ENCODE results near the gene PRKCQ.

Gene PRKCQ

DNA sequence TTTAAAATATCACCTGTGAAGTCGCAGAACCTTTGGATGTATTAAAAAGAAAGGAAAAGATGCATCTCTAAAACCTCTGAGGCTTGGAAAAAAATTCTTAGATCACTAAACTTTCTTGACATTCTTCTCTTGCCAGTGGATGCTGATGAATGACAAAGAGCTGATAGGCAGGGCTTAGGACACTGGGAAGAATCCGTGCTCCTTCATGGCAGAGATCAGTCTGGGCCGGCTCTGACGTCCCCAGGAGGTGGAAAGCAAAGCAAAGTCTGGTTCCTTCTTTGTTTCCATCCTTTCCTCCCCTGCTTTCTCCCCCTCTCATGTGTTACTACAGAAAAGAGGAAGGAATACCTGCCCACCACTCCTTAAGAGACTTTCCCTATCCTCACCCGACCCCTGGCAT, 161.9 kb downstream of the PRKCQ start:
- TF ChIP-seq, protein P1, sequence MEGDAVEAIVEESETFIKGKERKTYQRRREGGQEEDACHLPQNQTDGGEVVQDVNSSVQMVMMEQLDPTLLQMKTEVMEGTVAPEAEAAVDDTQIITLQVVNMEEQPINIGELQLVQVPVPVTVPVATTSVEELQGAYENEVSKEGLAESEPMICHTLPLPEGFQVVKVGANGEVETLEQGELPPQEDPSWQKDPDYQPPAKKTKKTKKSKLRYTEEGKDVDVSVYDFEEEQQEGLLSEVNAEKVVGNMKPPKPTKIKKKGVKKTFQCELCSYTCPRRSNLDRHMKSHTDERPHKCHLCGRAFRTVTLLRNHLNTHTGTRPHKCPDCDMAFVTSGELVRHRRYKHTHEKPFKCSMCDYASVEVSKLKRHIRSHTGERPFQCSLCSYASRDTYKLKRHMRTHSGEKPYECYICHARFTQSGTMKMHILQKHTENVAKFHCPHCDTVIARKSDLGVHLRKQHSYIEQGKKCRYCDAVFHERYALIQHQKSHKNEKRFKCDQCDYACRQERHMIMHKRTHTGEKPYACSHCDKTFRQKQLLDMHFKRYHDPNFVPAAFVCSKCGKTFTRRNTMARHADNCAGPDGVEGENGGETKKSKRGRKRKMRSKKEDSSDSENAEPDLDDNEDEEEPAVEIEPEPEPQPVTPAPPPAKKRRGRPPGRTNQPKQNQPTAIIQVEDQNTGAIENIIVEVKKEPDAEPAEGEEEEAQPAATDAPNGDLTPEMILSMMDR (conservative IDR thresholded peaks at IDR 0.05; ENCODE audit: low read depth, low read length), result no peak
- no peak for DNase-seq (ENCODE audit: low read depth)
- H3K4me3 ChIP-seq (ENCODE audit: low read length), result no peak overlapping the region

DNA sequence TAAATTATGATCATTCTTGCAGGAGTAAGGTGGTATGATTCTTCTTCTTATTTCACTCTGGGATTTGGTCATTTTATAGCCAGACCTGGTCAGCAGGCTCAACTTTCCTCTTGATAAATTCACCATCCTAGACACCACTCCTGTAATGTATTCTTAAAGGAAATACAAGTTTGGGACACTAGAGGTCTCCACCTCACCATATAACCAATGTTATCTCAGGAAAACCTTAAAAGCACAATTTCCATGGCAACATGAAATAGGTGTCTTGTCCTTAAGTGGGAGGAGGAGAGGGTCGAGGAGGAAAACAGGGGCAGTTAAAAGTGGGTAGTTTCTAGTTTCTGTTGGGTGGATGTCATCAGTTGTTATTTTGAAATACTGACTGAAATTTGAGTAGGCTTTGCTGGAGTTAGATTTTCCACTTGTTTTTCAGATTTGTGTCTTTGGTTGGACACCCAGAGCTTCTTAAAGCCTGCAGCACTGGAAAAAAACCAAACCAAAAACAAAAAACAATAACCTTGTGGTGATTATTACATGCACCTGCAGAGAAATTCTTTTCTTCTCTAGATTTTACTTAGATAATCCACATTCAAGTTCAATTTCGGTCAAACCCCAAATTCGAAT, 163.1 kb downstream of the PRKCQ start:
- TF ChIP-seq, protein P1 (conservative IDR thresholded peaks at IDR 0.05; ENCODE audit: low read depth, low read length), result peak; percentile 63
- no peak overlapping the region for H3K4me3 ChIP-seq (ENCODE audit: low read length)
- no peak for DNase-seq (ENCODE audit: low read depth)

DNA sequence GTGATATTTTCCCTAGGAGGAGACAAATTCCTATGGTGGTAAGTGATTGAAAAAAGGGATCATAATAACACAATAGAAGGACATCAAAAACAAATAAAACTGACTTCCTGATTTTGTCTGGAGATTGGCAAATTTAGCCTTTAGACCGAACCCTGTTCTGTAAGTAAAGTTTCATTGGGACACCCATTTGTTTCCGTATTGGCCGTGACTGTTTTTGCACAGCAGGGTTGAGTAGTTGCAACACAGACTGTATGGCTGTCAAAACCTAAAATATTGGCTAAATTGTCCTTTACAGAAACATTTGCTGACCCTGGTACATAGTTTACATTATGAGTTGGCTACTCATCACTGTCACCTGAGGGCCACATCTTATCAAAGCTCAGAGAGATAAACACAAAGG, 168.6 kb downstream of the PRKCQ start:
- DNase-seq (ENCODE audit: low read depth), result no peak
- TF ChIP-seq, protein P1 (conservative IDR thresholded peaks at IDR 0.05; ENCODE audit: low read depth, low read length), result no peak
- no peak overlapping the region for H3K4me3 ChIP-seq (ENCODE audit: low read length)

DNA sequence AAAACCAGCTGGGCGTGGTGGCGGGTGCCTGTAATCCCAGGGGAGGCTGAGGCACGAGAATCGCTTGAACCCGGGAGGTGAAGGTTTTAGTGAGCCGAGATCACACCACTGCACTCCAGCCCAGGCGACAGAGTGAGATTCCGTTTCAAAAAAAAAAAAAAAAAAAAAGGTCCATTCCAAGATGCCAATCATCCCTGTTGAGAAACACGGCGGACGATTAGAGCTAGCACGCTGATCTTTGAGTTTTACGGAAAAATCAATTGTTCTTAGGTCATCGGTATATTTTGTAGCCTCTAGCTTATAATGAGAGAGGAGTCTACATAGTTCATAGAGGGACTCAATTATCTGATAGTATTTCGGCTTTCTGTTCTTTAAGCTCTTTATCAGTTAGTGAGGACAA, 169.2 kb downstream of the PRKCQ start:
- no peak overlapping the region for H3K4me3 ChIP-seq (ENCODE audit: low read length)
- TF ChIP-seq, protein P1 (conservative IDR thresholded peaks at IDR 0.05; ENCODE audit: low read depth, low read length), result no peak
- no peak for DNase-seq (ENCODE audit: low read depth)

DNA sequence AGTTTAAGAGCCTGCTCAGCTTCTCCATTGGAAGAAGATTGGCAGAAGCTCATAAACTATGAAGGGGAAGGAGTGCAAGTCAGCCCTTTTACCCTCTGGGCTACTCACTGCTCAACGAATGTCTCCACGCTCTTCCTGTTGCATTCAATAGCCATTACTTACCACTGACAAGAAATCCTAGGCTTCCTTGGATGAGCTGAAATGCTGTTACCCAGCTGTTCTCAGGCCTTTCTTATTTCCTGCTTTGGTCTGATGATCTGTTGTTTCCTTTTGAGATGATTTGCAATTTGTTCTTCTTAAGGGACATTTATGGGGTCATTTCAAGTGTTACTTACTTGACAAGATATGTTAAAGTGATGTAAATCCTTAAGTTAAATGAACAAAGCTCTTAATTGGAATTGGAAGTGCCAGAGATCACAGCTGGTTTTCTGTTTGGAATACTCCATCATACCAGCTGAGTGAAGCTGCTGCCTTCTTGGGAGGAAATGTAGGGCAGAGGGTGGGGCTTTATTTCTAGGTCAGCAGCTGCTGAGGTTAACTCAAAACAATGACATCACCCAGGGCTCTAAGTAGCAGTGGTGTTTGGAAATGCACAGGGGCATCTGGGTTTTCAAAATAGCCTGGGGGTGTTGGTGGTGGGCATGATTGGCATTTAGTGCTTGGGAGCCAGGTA, 170.0 kb downstream of the PRKCQ start:
- H3K4me3 ChIP-seq (ENCODE audit: low read length), result no peak overlapping the region
- no peak for DNase-seq (ENCODE audit: low read depth)
- TF ChIP-seq, protein P1 (conservative IDR thresholded peaks at IDR 0.05; ENCODE audit: low read depth, low read length), result no peak

DNA sequence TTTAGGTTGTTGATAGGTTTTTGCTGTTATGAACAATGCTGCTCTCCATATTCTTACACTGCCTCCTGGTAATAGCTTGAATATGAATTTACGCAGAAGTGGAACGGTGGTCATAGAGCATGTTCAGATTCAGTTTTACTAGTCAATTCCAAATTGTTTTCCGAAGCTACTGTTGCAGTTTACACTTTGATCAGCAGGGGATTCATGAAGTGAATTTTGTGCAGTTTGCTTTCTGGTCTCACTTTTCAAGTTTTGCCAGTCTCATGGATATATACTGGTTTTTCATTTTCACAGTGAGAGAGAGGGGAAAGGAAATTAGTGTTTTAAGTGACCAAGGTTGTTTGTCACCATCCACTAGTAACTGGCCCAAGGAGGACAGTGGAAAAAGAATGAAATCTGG, 171.3 kb downstream of the PRKCQ start:
- H3K4me3 ChIP-seq (ENCODE audit: low read length), result no peak overlapping the region
- no peak for DNase-seq (ENCODE audit: low read depth)
- TF ChIP-seq, protein P1 (conservative IDR thresholded peaks at IDR 0.05; ENCODE audit: low read depth, low read length), result peak; percentile 40

All from retinal pigment epithelial cell (primary cell).